ENCODE results near the gene CGN.

The CGN gene, protein sequence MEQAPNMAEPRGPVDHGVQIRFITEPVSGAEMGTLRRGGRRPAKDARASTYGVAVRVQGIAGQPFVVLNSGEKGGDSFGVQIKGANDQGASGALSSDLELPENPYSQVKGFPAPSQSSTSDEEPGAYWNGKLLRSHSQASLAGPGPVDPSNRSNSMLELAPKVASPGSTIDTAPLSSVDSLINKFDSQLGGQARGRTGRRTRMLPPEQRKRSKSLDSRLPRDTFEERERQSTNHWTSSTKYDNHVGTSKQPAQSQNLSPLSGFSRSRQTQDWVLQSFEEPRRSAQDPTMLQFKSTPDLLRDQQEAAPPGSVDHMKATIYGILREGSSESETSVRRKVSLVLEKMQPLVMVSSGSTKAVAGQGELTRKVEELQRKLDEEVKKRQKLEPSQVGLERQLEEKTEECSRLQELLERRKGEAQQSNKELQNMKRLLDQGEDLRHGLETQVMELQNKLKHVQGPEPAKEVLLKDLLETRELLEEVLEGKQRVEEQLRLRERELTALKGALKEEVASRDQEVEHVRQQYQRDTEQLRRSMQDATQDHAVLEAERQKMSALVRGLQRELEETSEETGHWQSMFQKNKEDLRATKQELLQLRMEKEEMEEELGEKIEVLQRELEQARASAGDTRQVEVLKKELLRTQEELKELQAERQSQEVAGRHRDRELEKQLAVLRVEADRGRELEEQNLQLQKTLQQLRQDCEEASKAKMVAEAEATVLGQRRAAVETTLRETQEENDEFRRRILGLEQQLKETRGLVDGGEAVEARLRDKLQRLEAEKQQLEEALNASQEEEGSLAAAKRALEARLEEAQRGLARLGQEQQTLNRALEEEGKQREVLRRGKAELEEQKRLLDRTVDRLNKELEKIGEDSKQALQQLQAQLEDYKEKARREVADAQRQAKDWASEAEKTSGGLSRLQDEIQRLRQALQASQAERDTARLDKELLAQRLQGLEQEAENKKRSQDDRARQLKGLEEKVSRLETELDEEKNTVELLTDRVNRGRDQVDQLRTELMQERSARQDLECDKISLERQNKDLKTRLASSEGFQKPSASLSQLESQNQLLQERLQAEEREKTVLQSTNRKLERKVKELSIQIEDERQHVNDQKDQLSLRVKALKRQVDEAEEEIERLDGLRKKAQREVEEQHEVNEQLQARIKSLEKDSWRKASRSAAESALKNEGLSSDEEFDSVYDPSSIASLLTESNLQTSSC

DNA sequence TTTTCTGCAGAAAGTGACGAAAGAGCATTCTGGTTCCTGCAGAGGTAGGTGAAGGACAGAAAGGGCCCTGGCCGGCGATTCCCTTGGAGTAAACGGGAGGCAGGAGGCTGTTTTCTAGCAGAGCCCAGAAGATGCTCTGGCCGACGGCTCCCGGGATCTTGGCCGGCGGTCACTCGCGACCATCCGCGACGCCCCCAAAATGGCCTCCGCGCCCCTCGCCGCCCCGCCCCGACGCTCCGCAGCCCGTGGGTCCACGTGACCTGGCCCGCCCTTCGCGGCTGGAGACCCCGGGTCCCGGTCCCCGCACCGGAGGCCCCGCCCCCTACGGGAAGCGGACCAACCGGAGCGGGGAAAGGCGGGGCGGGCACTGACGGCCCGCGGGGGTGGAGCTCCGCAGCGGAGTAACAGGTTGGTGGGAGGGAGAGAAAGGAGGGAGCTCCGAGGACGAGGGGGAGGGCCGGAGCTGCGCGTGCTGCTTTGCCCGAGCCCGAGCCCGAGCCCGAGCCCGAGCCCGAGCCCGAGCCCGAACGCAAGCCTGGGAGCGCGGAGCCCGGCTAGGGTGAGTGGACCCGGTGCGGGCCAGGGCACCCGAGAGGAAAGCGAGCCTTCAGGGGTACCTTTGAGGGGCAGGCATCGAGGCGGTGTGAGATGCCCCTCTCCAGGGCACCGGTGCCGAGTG lies at the start of gene CGN:
CGN (plus strand) TSS at position 431 of the 679 bp plus-strand sequence. CDS start 7,133 bp downstream, outside the sequence.
- no peak for DNase-seq

DNA sequence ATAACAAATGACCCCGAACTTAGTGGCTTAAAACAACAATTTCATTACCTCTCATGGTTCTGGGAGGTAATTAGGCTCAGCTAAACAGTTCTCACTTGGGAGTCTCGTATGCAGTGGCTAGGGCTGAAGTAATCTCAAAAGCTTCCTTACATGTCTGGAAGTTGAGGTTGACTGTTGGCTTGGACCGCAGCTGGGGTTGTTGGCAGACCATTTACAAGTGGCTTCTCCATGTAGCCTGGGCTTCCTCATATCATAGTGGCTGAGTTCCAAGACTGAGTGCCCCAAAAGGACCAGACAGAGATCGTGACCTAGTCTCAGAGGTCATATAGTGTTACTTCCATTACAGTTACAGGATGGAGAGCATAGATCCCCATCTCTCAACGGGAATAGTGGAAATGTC lies 49.5 kb upstream of the CGN start:
- no peak for DNase-seq

DNA sequence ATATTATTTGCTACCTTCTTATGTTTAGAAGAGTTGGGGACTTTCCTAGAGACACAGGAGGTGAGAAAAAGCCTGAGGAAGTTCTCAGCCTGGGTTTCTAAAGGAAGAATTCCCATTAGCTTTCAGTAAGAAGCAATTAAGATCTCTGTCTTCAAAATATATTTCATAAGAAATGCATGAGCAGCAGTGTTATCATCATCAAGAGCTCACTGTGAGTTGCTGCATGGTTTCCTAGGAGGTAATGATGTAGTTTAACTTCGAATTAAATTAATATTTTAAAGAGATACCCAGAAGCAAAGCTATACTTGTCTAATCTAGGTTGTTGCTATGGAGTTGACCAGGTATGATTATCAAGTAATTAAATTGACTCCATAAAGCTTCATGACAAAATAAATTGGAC lies 46.2 kb upstream of the CGN start:
- no peak for DNase-seq

DNA sequence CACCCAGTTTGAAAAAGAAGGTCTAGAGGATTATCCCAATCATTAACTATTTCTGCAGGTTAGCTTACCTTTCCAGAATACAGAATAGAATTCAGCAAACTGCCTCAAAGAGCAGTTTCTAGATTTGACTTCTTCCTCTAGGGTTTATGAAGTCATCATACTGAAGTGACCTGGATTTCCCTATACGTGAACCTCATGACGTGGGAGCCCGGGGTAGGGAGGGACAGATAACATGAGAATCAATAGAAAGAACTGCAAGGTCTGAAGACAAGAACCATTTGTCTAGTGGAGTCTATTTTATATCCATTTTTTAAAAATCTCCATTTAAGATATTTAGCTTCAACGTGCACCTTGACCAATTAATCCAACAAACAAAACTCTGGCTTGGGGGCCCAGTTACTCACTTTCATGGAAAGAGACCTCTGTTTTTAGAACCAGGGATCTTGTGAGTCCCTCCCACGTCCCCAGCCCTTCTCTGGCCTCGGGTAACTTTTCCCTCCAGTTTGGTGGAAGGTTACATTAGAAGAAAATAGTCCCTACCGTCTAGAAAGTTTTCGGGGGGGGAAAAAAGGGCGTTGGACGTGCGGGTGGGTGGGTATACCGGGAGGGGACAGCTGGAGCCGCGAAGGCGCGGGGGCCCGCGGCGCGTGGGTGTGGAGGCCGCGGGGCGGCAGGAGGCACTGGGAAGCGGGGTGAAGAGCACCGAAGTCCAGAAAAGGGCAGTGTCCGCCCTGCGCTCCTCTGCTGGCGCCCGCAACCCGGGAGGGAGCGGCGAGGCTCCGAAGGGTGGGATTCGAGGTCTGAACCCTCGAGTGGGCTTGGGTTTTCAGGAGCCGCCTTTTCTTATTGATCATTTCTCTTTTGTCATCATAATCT lies 38.1 kb upstream of the CGN start:
- DNase-seq: no peak

DNA sequence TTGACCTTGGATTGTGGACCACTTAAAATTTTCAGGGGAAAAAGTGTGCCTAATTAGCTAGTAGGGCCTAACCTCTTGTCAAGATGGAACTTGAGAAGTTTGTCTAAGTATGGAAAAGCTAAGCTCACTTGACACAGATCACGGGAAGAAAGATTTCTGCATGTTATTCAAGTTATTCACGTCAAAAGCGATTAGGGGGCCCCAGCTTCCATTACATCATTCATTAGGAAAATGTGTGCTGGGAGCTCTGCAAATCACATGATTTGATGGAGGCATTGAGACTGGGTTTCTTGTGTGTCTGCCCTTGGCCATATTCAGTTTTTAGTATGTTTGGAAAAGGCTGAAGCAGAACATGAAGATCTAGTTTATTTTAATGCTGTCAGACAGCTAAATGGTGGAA lies 36.4 kb upstream of the CGN start:
- DNase-seq: no peak

DNA sequence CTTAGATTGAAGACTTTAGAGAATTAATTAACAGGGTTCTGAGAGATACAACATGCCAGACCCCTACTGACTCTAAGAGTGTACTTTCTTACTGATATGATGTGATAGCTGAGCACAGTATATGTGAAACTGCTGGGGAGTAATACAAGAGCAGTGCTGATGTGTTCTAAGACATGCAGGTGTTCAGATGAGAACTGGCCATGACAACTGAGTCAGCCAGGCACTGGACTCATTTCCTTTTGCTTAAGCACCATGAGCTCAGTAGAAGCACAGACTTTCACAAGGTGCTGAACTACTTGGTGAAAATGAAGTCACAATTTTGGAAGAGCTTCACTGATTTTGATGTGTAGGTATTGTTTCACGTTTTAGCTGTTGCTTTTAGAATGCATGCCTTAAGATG lies 36.0 kb upstream of the CGN start:
- DNase-seq: no peak

DNA sequence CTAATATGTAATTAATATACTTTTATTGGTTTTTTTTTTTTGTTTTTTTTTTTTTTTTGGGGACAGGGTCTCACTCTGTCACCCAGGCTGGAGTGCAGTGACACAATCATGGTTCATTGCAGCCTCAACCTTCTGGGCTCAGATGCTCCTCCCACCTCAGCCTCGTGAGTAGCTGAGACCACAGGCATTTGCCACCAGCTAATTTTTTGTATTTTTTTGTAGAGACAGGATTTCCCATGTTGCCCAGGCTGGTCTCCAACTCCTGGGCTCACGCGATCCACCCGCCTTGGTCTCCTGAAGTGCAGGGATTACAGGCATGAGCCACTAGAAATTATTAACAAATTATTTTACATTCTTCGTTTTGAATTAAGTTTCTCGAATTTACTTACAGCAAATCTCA lies 35.1 kb upstream of the CGN start:
- DNase-seq: no peak

DNA sequence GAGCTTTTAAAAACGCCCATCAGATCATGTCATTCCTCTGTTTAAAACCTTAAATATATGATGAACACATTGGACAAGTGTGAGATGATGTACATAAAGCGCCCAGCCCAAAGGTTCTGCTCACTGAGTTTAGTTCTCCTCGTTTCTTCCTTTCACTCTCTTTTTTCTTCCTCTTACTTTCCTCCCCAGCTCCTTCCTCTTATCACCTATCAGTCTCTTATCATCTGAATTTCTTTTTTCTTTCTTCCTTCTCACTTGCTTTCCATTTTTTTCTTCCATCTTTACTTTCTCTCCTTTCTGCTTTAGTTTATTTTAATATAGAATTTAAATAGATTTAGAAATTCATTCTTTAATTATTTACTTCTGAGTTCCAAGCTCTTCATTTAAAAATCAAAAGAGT lies 34.1 kb upstream of the CGN start:
- no peak for DNase-seq

DNA sequence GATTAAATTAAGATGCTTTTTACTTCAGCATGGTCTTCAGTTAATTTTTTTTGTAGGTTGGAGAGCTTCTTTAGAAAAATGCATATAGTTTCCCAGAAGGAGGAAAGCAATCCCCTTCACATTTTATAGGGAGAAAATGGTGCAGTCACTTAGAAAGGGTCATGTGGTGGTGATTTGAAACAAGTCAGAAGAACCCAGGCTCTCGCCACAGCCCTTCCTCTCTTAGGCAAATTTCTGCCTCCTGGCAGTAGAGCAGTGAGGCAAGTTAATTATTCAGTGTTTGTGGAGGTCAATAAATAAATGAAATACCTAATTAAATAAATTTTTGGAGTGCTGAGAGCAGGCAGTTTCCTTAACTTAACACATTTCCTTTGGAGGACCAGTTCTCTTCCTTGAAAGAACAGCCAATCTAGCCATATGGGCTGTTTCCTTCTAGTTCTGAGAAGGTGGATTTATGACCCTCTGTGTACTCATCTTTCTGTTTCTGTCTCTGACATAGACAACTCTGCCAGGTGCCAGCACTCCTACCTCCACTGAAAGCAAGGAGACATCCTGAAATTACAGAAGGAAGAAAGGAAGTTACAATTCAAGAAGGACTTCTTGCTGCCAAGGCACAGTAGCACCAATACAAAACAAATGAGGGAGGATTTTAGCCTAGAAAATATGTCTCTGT lies 32.9 kb upstream of the CGN start:
- no peak for DNase-seq

DNA sequence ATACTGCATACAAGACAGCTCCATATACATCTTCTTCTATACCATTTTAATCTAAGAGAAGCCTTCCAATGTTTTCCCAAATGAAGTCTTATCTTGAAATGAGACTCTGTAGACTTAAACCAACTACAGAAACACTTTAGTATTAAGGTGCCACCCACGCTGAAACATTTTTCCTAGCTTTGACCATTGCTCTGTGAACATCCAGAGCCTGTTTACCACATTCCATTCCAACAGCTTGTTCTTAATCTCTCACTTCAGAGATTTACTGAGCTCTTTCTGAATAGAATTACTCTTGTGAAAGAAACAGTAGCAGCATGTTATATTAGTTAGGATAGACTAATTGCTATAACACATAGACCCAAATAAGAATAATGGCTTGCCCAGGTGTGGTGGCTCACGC lies 32.3 kb upstream of the CGN start:
- DNase-seq: no peak

DNA sequence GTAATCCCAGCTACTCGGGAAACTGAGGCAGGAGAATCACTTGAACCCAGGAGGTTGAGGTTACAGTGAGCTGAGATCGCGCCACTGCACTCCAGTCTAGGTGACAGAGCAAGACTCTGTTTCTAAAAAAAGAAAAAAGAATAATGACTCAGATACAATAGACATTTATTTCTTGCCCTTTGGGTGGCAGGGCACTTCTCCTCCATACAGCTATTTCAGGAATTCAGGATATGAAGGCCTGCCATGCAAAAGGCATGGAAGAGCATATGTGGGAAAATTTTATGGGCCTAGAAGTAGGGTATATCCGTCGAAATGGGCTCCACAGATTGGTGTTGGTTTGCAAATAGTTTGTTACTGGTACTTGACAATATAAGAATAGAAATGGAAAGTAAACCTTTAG lies 31.7 kb upstream of the CGN start:
- no peak for DNase-seq

DNA sequence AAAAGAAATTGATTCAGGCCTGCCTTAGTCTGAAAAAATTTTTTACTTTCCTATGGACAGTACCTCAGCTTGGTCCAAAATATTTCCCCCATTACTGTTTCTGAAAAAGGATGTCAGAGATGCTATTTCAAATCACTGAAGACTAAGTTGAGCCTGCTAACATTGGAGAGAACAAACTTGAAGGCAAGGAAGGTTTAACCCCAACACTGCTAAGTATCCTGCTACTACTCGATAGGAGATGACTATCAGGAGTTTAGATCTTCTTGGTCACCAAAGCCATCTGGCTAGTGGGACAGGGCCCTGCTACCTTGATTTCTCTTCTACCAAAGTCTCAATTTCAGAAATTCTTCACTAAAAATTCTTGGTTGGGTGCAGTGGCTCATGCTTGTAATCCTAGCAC lies 29.2 kb upstream of the CGN start:
- DNase-seq: no peak

DNA sequence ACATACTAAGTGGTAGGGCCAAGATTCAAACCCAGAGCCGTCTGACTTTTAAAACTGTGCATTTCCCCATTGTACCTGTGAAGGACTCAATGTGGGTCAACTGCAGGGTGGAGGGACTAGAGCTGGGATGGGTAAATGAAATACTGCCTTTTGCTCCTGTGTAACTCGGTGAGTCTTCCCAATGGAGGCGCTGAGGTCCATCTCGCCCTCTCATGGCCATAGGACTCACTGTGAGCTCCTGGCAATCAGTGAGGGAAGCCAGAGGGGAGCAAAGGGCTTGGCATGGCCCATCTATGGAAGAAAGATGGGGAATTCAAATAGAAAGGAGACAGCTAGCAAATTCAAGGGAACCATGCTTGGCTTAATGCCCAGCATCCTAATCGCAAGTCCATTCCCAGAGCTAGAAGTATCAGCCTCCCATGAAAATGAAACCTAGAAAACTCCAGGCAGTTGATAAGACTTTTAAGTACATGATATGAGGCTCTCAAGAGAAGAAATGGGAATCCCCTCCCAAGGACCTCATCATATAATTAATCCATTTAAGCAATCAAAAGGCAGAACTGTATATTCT lies 25.4 kb upstream of the CGN start:
- DNase-seq: no peak

DNA sequence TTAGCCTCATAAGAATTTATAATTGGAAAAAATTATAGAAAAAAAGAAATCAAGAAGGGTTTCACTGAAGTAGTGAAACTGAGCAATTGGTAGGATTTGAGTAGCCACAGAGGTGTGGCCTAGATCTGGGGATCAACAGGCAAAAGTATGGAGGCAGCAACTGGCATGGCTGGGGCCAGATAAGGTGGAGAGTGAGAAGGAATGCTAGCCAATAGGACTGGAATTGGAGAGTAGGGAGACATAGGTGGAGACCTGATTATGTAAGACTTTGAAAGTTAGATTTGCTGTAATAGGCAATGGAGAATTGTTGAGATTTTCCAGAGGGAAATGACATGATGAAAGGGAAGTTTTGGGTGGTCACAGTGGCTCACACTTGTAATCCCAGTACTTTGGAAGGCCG lies 24.6 kb upstream of the CGN start:
- no peak for DNase-seq

DNA sequence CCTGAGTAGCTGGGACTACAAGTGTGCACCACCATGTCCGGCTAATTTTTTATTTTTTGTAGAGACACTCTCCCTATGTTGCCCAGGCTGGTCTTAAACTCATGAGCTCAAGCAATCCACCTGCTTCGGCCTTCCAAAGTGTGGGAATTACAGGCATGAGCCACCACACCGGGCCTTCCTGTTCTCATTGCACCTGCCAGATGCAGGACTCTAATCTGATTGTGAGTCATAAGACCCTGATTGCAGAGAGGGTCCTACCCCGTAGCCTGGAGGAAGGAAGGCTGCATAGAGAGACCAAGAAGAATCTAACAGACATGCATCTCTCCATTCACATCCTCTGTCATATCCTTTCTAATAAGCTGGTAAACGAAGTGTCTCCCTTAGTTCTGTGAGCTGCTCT lies 19.5 kb upstream of the CGN start:
- no peak for DNase-seq

DNA sequence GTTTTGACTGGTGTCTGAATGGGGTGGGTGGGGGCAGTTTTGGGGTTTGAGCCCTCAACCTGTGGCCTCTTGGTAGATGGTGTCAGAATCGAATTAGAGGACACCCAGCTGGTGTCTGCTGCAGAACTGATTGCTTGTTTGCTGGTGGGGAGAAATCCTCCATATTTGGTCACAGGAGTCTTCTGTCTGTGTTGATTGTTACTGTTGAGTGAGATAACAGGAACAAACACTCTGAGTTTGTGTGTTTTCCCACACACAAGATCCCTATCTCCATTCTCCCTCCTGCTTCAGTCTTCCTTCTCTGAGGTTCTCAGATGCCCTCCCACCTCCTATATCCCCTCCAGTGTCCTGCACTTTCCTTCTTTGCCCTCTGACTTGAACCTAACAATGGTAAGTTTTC lies 19.1 kb upstream of the CGN start:
- no peak for DNase-seq

DNA sequence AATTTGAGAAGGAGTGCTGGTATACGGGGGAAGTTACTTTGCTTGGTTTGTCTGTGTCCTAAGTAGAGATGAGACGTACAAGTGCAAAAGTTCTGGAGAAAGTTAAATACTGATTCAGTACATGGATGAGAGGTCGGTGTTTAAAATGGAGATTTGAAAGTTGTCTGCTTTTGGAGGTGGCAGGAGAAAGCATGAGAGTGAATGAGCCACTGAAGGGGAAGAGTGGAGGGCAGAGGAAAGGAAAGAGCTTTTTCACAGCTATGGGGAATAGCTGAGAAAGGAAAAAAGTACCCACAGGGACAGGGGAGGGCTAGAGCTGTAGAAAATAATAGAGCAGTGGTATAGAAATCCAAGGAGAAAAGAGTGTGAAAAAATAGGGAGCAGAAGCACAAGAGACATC lies 18.1 kb upstream of the CGN start:
- DNase-seq: no peak

DNA sequence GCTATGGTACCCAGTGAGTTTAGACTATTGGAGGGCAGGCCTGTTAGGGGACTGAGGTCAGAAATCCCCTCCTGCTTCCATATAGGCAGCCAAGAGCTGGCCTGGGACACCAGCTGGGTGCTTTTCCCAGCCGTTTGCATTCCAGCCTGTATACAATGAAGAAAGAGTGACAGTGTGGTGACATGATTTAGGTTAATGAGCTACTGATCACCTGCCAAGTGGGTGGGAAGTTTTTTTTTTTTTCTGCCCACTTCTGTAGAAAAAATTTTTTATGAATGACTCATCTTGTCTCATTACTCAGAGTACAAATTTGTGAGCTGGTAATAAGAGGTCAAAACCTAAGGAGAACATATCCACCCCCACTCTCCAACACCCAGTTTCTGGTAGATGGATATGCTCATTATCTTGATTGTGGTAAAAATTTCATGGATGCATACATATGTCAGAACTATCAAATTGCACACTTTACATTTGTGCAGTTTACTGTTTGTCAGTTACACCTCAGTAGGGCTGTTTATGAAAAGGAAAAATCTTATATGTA lies 16.4 kb upstream of the CGN start:
- DNase-seq: no peak

DNA sequence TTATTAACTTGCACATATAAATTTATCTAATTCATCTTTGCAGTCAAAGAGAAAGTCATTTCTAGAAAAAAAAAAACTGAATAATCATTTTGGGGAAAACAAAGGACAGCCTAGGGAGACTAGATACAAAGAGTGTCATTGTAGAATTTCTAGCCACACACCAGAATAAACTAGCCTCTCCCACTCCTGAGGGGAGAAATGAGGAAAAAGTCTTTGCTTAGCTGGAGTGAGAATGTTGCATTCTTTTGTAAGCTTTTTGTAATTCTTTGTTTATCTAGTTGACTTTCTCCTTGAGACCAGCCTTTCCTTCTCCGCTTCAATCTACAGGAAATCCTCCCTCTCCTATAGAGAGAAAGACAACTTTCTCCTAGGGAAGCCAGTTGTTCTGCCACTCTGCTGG lies 15.9 kb upstream of the CGN start:
- DNase-seq: no peak

DNA sequence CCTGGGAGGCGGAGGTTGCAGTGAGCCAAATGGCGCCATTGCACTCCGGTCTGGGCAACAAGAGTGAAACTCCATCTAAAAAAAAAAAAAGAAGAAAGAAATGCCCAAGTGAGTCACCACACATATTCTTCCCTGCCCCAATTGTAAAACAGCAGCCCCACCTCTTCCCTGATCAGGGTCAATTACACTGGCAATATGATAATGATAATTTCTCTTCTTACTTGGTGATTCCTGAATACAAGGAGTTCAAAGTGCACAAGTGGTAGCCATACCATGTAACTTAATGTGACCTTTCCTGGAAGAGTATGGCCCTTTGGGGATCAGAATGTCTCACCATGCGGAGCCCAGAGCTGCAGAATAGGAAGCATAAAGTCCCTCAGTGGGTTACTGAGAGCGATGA lies 11.8 kb upstream of the CGN start:
- no peak for DNase-seq

DNA sequence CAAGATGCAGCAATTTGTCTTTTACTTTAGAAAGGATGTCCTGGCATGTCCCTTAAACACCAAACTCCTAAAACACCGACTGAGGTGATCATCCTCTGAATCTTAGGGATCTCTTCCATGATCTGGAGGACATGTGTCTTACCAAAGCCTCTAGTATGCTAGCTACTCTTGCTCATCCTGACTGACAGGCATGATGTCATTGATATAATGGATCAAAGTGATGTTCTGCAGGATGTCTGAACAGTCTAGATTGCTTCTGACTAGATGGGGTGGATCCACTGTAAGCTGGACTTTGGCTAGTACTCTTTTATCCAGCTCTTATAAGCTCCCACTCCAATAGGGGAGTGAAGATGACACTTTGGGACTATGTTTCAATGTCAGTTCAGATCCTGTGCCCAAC lies 11.3 kb upstream of the CGN start:
- DNase-seq: no peak
